Thyroid gland (tissue), 4 donors: ENCODE data around the gene ZNF518B.

Experiments used
- POLR2A ChIP-seq, 2 donors: fragments of 450-650 bp; IDR thresholded peaks; one replicate each; pipeline ENCODE4 v1.6.1; 2017; ENCODE audit warnings: antibody characterized with exemption in 2 of 2, mild to moderate bottlenecking in 2 of 2, moderate library complexity in 1 of 2
- TF ChIP-seq, protein P1 (sequence below), 6 experiments: fragments of 200-600 bp in 3 of 6; fragments of 450-650 bp in 3 of 6; sonication (generic) in 3 of 6; IDR thresholded peaks; one replicate each; pipeline ENCODE4 v1.5.1; 2016 to 2019; ENCODE audit warnings: antibody characterized with exemption in 6 of 6, mild to moderate bottlenecking in 2 of 6, inconsistent platforms in 1 of 6, moderate library complexity in 1 of 6

DNA sequence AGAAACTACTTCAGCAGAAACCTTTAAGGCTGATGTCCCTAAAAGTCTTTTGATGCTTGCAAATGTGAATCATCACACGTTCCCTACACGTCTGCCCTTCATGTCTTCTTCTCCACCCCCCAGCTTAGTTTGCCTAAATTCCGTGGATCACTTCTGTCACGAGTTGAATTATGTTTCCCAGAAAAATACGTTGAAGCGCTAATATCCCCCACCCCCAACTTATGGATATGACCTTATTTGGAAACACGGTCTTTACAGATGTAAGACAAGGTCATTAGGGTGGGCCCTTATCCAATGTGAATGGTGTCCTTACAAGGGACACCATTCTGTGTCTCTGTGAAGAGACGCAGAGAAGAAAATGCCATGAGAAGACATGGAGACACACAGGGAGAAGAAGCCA is 2.1 kb upstream of the ZNF518B start:
- TF ChIP-seq, protein P1, sequence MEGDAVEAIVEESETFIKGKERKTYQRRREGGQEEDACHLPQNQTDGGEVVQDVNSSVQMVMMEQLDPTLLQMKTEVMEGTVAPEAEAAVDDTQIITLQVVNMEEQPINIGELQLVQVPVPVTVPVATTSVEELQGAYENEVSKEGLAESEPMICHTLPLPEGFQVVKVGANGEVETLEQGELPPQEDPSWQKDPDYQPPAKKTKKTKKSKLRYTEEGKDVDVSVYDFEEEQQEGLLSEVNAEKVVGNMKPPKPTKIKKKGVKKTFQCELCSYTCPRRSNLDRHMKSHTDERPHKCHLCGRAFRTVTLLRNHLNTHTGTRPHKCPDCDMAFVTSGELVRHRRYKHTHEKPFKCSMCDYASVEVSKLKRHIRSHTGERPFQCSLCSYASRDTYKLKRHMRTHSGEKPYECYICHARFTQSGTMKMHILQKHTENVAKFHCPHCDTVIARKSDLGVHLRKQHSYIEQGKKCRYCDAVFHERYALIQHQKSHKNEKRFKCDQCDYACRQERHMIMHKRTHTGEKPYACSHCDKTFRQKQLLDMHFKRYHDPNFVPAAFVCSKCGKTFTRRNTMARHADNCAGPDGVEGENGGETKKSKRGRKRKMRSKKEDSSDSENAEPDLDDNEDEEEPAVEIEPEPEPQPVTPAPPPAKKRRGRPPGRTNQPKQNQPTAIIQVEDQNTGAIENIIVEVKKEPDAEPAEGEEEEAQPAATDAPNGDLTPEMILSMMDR (IDR thresholded peaks at IDR 0.05) = no peak
- TF ChIP-seq POLR2A (IDR thresholded peaks at IDR 0.05) = no peak
